Measurements from ENCODE around the gene CNTNAP2. TPM values are rescaled to one million over a fixed set of nuclear protein-coding genes. Genes with fewer than 3 reads are reported as not detected.

Gene CNTNAP2
- total RNA-seq, 1 donor, result 7.6 TPM

DNA sequence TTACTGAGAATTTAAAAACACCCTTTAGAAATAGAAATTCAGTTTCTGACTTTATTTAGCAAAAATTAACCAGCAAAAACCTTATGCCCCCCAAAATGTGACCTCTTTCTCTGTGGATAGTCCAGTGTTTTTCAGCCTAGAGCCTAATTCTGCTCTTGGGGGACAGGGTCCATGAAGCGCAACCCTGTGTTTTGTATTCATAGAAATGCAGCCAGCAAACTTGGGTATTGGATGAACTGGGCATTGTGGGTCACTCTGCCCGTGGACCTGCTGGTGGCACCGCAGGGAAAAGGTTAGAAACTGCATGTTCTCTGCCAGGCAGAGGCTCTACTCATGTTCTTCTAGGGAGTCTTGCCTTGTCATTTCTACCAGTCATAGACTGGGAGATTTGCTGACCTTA lies 1686.5 kb downstream of the CNTNAP2 start:
- Histone ChIP-seq H3K9me3 (ENCODE audit: low read depth, low read length) (no peaks in the 10 kb centered on the region), H4K20me1 (ENCODE audit: insufficient read depth, low read length) (no peaks in the 10 kb centered on the region), H3K27me3 (ENCODE audit: insufficient read depth, low read length) (no peaks in the 10 kb centered on the region), H3K79me2 (ENCODE audit: insufficient read depth, low read length) (no peaks in the 10 kb centered on the region), H3K36me3 (ENCODE audit: insufficient read depth, low read length) (no peaks in the 10 kb centered on the region), H3K4me1 (ENCODE audit: insufficient read depth, low read length) (peaks cover 7% of the 10 kb centered on the region), H3K4me2 (ENCODE audit: insufficient read depth, low read length) (no peak overlapping the region), H3K4me3 (ENCODE audit: insufficient read depth, low read length) (no peak overlapping the region), H2AFZ (ENCODE audit: low read length) (no peak overlapping the region), H3K27ac (ENCODE audit: low read depth, low read length) (no peak overlapping the region)
- no peak for DNase-seq (ENCODE audit: insufficient read length, low spot score, missing footprints)
- TF ChIP-seq, protein P1, sequence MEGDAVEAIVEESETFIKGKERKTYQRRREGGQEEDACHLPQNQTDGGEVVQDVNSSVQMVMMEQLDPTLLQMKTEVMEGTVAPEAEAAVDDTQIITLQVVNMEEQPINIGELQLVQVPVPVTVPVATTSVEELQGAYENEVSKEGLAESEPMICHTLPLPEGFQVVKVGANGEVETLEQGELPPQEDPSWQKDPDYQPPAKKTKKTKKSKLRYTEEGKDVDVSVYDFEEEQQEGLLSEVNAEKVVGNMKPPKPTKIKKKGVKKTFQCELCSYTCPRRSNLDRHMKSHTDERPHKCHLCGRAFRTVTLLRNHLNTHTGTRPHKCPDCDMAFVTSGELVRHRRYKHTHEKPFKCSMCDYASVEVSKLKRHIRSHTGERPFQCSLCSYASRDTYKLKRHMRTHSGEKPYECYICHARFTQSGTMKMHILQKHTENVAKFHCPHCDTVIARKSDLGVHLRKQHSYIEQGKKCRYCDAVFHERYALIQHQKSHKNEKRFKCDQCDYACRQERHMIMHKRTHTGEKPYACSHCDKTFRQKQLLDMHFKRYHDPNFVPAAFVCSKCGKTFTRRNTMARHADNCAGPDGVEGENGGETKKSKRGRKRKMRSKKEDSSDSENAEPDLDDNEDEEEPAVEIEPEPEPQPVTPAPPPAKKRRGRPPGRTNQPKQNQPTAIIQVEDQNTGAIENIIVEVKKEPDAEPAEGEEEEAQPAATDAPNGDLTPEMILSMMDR (IDR thresholded peaks at IDR 0.05; ENCODE audit: extremely low read depth, low read depth, low read length), result no peak

DNA sequence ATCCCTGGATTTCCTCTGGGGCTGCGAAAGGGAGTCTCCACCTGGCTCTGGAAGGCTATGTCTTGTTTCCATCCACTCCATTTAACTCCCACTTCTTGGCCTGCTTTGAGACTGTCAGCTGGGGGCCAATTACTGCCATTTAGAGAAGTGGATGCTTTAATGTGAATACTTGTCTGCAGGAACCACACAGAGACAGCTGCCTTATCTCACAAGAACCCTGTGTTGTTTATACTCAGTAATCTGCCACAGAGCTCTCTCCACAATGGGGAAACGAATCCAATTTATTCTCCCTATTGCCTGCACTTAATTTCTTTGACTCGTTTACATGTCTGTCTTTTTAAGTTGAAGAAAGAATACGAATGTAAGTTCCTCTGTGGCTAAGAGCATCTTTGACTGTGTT lies 1687.0 kb downstream of the CNTNAP2 start:
- peaks cover 6% of the 10 kb centered on the region for H3K4me1 ChIP-seq (ENCODE audit: insufficient read depth, low read length)
- no peaks in the 10 kb centered on the region for H3K79me2 ChIP-seq (ENCODE audit: insufficient read depth, low read length)
- H3K4me2 ChIP-seq (ENCODE audit: insufficient read depth, low read length), result no peak overlapping the region
- no peak overlapping the region for H3K27ac ChIP-seq (ENCODE audit: low read depth, low read length)
- no peaks in the 10 kb centered on the region for H3K27me3 ChIP-seq (ENCODE audit: insufficient read depth, low read length)
- no peaks in the 10 kb centered on the region for H4K20me1 ChIP-seq (ENCODE audit: insufficient read depth, low read length)
- H3K36me3 ChIP-seq (ENCODE audit: insufficient read depth, low read length), result no peaks in the 10 kb centered on the region
- DNase-seq (ENCODE audit: insufficient read length, low spot score, missing footprints), result no peak
- H2AFZ ChIP-seq (ENCODE audit: low read length), result no peak overlapping the region
- no peak overlapping the region for H3K4me3 ChIP-seq (ENCODE audit: insufficient read depth, low read length)
- no peaks in the 10 kb centered on the region for H3K9me3 ChIP-seq (ENCODE audit: low read depth, low read length)
- TF ChIP-seq, protein P1 (IDR thresholded peaks at IDR 0.05; ENCODE audit: extremely low read depth, low read depth, low read length), result no peak

- H3K27ac ChIP-seq (ENCODE audit: low read depth, low read length), result no peak overlapping the region
- H3K27me3 ChIP-seq (ENCODE audit: insufficient read depth, low read length), result no peaks in the 10 kb centered on the region
- H4K20me1 ChIP-seq (ENCODE audit: insufficient read depth, low read length), result no peaks in the 10 kb centered on the region
- H3K4me1 ChIP-seq (ENCODE audit: insufficient read depth, low read length), result peaks cover 2% of the 10 kb centered on the region
- no peak overlapping the region for H3K4me2 ChIP-seq (ENCODE audit: insufficient read depth, low read length)
- H3K4me3 ChIP-seq (ENCODE audit: insufficient read depth, low read length), result no peak overlapping the region
- H3K36me3 ChIP-seq (ENCODE audit: insufficient read depth, low read length), result no peaks in the 10 kb centered on the region
- no peaks in the 10 kb centered on the region for H3K9me3 ChIP-seq (ENCODE audit: low read depth, low read length)
- no peak overlapping the region for H2AFZ ChIP-seq (ENCODE audit: low read length)
- TF ChIP-seq, protein P1 (IDR thresholded peaks at IDR 0.05; ENCODE audit: extremely low read depth, low read depth, low read length), result no peak
- no peaks in the 10 kb centered on the region for H3K79me2 ChIP-seq (ENCODE audit: insufficient read depth, low read length)
- DNase-seq (ENCODE audit: insufficient read length, low spot score, missing footprints), result no peak
These were observed 1687.4 kb downstream of the CNTNAP2 start for GRCh38 chr7:147804032-147804431.

- no peak overlapping the region for H3K4me2 ChIP-seq (ENCODE audit: insufficient read depth, low read length)
- H3K4me1 ChIP-seq (ENCODE audit: insufficient read depth, low read length), result no peaks in the 10 kb centered on the region
- no peak for DNase-seq (ENCODE audit: insufficient read length, low spot score, missing footprints)
- H3K9me3 ChIP-seq (ENCODE audit: low read depth, low read length), result no peaks in the 10 kb centered on the region
- no peak overlapping the region for H3K4me3 ChIP-seq (ENCODE audit: insufficient read depth, low read length)
- no peaks in the 10 kb centered on the region for H3K79me2 ChIP-seq (ENCODE audit: insufficient read depth, low read length)
- no peaks in the 10 kb centered on the region for H4K20me1 ChIP-seq (ENCODE audit: insufficient read depth, low read length)
- no peaks in the 10 kb centered on the region for H3K36me3 ChIP-seq (ENCODE audit: insufficient read depth, low read length)
- no peaks in the 10 kb centered on the region for H3K27me3 ChIP-seq (ENCODE audit: insufficient read depth, low read length)
- TF ChIP-seq, protein P1 (IDR thresholded peaks at IDR 0.05; ENCODE audit: extremely low read depth, low read depth, low read length), result no peak
- H2AFZ ChIP-seq (ENCODE audit: low read length), result no peak overlapping the region
- no peak overlapping the region for H3K27ac ChIP-seq (ENCODE audit: low read depth, low read length)
These were observed 1689.5 kb downstream of the CNTNAP2 start for GRCh38 chr7:147805996-147806576.
